ENCODE data around the gene PTTG1IP. TPM values are rescaled to one million over a fixed set of nuclear protein-coding genes. Genes with fewer than 3 reads are reported as not detected.

PTTG1IP gene
- total and polyA plus RNA-seq, 2 of the 13 experiments (the other 11 are each of a cell fraction or from before 2014, with no cell fraction given), result 161 to 700 TPM

GRCh38 chr21:44911384-44912157, 38.1 kb upstream of the PTTG1IP start (continued):
- TF ChIP-seq TERF1 (CRISPR knock-in tag; IDR thresholded peaks at IDR 0.05) (no peak), EED (CRISPR knock-in tag; IDR thresholded peaks at IDR 0.05) (no peak), ZNF205 (CRISPR knock-in tag; IDR thresholded peaks at IDR 0.05) (no peak), FOXC1 (CRISPR knock-in tag; IDR thresholded peaks at IDR 0.05; ENCODE audit: borderline replicate concordance) (0 out of 2 replicates have a peak, but pooled peaks have one; percentile 20), ZNF501 (CRISPR knock-in tag; IDR thresholded peaks at IDR 0.05) (0 out of 2 replicates have a peak, but pooled peaks have one; percentile 24), ZNF430 (CRISPR knock-in tag; IDR thresholded peaks at IDR 0.05) (no peak; the same call in 1 of the 2 replicates), TIGD3 (CRISPR knock-in tag; IDR thresholded peaks at IDR 0.05; ENCODE audit: borderline replicate concordance) (no peak), MAF1 (CRISPR knock-in tag; IDR thresholded peaks at IDR 0.05; ENCODE audit: borderline replicate concordance) (no peak), ZXDC (CRISPR knock-in tag; IDR thresholded peaks at IDR 0.05) (0 out of 2 replicates have a peak, but pooled peaks have one; percentile 35), ZZZ3 (CRISPR knock-in tag; IDR thresholded peaks at IDR 0.05; ENCODE audit: borderline replicate concordance) (peak; percentile 86; the same call in 1 of the 2 replicates), ATRX (CRISPR knock-in tag; IDR thresholded peaks at IDR 0.05; ENCODE audit: borderline replicate concordance) (no peak), ATF4 (CRISPR knock-in tag; IDR thresholded peaks at IDR 0.05) (no peak), CC2D1A (CRISPR knock-in tag; IDR thresholded peaks at IDR 0.05) (no peak), ZFP1 (CRISPR knock-in tag; IDR thresholded peaks at IDR 0.05) (no peak), ZNF180 (CRISPR knock-in tag; IDR thresholded peaks at IDR 0.05; ENCODE audit: borderline replicate concordance, low read depth) (no peak), GABPA (IDR thresholded peaks at IDR 0.05; ENCODE audit: low read depth, low read length) (no peak), GABPA (CRISPR knock-in tag; IDR thresholded peaks at IDR 0.05; ENCODE audit: low read depth) (no peak), ZNF292 (CRISPR knock-in tag; IDR thresholded peaks at IDR 0.05; ENCODE audit: borderline replicate concordance, low read depth) (no peak), ZNF687 (CRISPR knock-in tag; IDR thresholded peaks at IDR 0.05) (peak; percentile 83)

All from HepG2 (cell line).